Measurements from ENCODE around the gene HSPG2.

- TF ChIP-seq CTCF (conservative IDR thresholded peaks at IDR 0.05; ENCODE audit: low read length), result no peak
- no peak for TF ChIP-seq EZH2phosphoT487 (IDR thresholded peaks at IDR 0.05; ENCODE audit: borderline replicate concordance, low read depth, low read length)
Observed at GRCh38 chr1:21820597-21821232, 116.4 kb downstream of the HSPG2 start.
